Lower lobe of right lung (tissue), 2 donors: ENCODE data around the gene PDLIM5. TPM values are rescaled to one million over a fixed set of nuclear protein-coding genes. Genes with fewer than 3 reads are reported as not detected.

Experiments used
- ATAC-seq, 2 donors: fragments of 200-7000 bp; cut with Tn5 transposase; one replicate each; pipeline ENCODE4 v1.9.1; 2020 to 2022; ENCODE audit warnings: mild to moderate bottlenecking in 2 of 2, moderate library complexity in 2 of 2
- DNase-seq: peaks from one replicate; pipeline ENCODE4 v3.0.0-alpha.2; 2020
- H3K27ac ChIP-seq: fragments of 200-600 bp; one replicate; pipeline ENCODE4 v1.8.0; 2022
- H3K27me3 ChIP-seq: fragments of 200-600 bp; one replicate; pipeline ENCODE4 v1.8.0; 2022; ENCODE audit warnings: low read depth
- H3K36me3 ChIP-seq: fragments of 200-600 bp; one replicate; pipeline ENCODE4 v1.8.0; 2022; ENCODE audit warnings: mild to moderate bottlenecking
- H3K4me1 ChIP-seq: fragments of 200-600 bp; one replicate; pipeline ENCODE4 v1.8.0; 2022
- H3K4me3 ChIP-seq: fragments of 200-600 bp; one replicate; pipeline ENCODE4 v1.8.0; 2022; ENCODE audit warnings: mild to moderate bottlenecking
- H3K9me3 ChIP-seq: fragments of 200-600 bp; one replicate; pipeline ENCODE4 v1.8.0; 2022
- CTCF ChIP-seq: fragments of 200-600 bp; IDR thresholded peaks from one replicate; pipeline ENCODE4 v1.8.0; 2022; ENCODE audit warnings: antibody characterized with exemption, mild to moderate bottlenecking
- intact Hi-C: fragments of 100-400 bp; cut with DNase I; formaldehyde crosslinking; loops from one replicate; pipeline ENCODE4 v1.11.0; 2022
- total RNA-seq: library from RNA; stranded (reverse); fragmentation: NEBNext Ultra II Directional; extraction: Animal tissue kit (Norgen Biotek cat#: 25700); gene quantifications from one replicate; pipeline ENCODE4 v1.2.1, GENCODE V29; 2021
- donor health status: DM: no; HTN: yes; CAD: no; lungs with severe emphysema.

PDLIM5 gene
- total RNA-seq, 1 donor from 2014 or later = 75.8 TPM

- Histone ChIP-seq H3K9me3 (no peaks in the 10 kb centered on the region), H3K36me3 (no peaks in the 10 kb centered on the region), H3K27ac (no peak overlapping the region), H3K4me3 (no peak overlapping the region), H3K27me3 (no peaks in the 10 kb centered on the region), H3K4me1 (no peaks in the 10 kb centered on the region)
- intact Hi-C loops = no loop called here
- DNase-seq (no peak), ATAC-seq (no peak)
- no peak for TF ChIP-seq CTCF
Observed at GRCh38 chr4:94680176-94680862, 228.6 kb downstream of the PDLIM5 start.

GRCh38 chr4:94686086-94686485 lies 234.3 kb downstream of the PDLIM5 start:
- intact Hi-C loops = no loop called here
- Histone ChIP-seq H3K36me3 (no peaks in the 10 kb centered on the region), H3K27ac (no peak overlapping the region), H3K4me1 (no peaks in the 10 kb centered on the region), H3K9me3 (no peaks in the 10 kb centered on the region), H3K4me3 (no peak overlapping the region), H3K27me3 (no peaks in the 10 kb centered on the region)
- DNase-seq = no peak
- TF ChIP-seq CTCF = no peak
- no peak for ATAC-seq

DNA sequence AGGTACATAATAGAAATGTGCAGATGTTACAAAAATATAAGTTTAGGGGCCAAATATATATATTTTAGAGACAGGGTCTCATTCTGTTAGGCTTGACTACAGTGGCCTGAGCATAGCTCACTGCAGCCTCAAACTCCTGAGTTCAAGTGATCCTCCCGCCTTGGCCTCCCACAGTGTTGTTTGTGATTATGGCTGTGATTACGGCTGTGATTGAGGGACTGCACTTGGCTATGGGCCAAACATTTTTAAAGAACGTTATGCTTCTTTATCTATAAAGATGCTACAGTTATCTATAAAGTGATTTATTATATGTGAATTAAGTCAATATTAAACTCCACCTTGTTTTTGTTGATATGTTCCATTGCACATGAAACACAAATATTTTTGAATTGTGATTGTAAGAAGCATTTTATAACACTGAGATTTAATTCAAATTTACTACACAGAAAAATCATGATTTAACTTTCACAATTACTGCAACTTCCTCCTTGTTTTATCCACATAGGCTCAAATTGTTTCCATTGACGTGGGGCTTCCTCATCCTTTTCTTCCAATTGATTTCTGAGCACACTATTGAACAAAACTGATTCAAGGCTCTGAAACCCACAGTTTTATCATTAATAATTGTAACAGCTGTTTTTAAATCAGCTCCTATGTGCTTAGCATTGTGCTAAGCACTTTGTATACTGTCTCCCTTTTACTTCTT lies 237.6 kb downstream of the PDLIM5 start:
- no peak for ATAC-seq
- Histone ChIP-seq H3K4me3 (no peak overlapping the region), H3K36me3 (no peaks in the 10 kb centered on the region)

GRCh38 chr4:94690851-94691254 lies 239.1 kb downstream of the PDLIM5 start:
- no peaks in the 10 kb centered on the region for H3K27me3 ChIP-seq
- no peak for TF ChIP-seq CTCF
- intact Hi-C loops = no loop called here
- H3K4me3 ChIP-seq = no peak overlapping the region
- ATAC-seq = no peak
- H3K36me3 ChIP-seq = no peaks in the 10 kb centered on the region
- DNase-seq = no peak
- H3K9me3 ChIP-seq = no peaks in the 10 kb centered on the region
- no peaks in the 10 kb centered on the region for H3K4me1 ChIP-seq
- H3K27ac ChIP-seq = no peak overlapping the region

More for the DNA sequence above, 237.6 kb downstream of the PDLIM5 start:
- intact Hi-C loops = no loop called here
- Histone ChIP-seq H3K27ac (no peak overlapping the region), H3K4me1 (no peaks in the 10 kb centered on the region), H3K9me3 (no peaks in the 10 kb centered on the region), H3K27me3 (no peaks in the 10 kb centered on the region)
- no peak for TF ChIP-seq CTCF
- DNase-seq = no peak

DNA sequence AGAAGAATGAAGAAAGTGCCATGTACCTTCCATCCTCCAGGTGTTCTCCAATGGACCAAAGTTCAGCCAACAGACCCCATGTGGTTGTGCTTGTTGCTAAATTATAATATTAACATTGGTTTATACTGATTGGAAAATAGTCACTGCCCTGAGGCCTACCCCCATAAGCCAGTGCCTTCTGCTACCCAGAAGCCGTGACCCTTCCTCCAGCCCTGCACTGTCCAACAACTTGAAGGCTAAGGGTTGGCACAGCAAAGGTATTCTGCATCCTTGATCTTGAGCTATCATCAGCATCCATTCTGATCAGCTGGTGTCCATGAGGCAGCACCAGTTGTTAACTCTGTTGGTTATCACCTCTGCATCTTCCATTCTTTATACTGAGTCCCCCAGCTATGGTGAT lies 239.8 kb downstream of the PDLIM5 start:
- no peaks in the 10 kb centered on the region for H3K9me3 ChIP-seq
- no peak overlapping the region for H3K27ac ChIP-seq
- no peaks in the 10 kb centered on the region for H3K36me3 ChIP-seq
- intact Hi-C loops = no loop called here
- TF ChIP-seq CTCF = no peak
- no peaks in the 10 kb centered on the region for H3K4me1 ChIP-seq
- no peak for ATAC-seq
- H3K27me3 ChIP-seq = no peaks in the 10 kb centered on the region
- DNase-seq = no peak
- H3K4me3 ChIP-seq = no peak overlapping the region
